Panc1 (cell line): ENCODE results near the gene SLC6A4. TPM values are rescaled to one million over a fixed set of nuclear protein-coding genes. Genes with fewer than 3 reads are reported as not detected.
A peak's percentile ranks its signal among the peaks of the same experiment; 100 is the strongest.

Source experiments
- ATAC-seq: fragments of 200-7000 bp; cut with Tn5 transposase; 2 replicates; pipeline ENCODE4 v1.9.1; 2020; ENCODE audit warnings: mild to moderate bottlenecking, moderate library complexity
- BruUV-seq: library from RNA; stranded (reverse); fragments of 400-500 nt; replicated peaks from 2 replicates; lab custom pipeline; 2021; lab: Mats Ljungman, UMichigan
- CTCF ChIA-PET: fragments of 300-600 bp; sonication (Branson Sonifier 250); formaldehyde crosslinking; loops from one replicate; lab custom pipeline; 2022; ENCODE audit warnings: antibody characterized with exemption; lab: Charles Lee
- POLR2A ChIA-PET: fragments of 300-600 bp; sonication (Branson Sonifier 250); formaldehyde crosslinking; loops from one replicate; lab custom pipeline; 2022; ENCODE audit warnings: antibody characterized with exemption; lab: Charles Lee
- DNase-seq: peaks from one replicate; pipeline ENCODE4 v3.0.0-alpha.2; 2010; ENCODE audit warnings: low read depth, low spot score
- H3K27ac ChIP-seq: 2 replicates; pipeline ENCODE4 v1.5.1; 2011; ENCODE audit warnings: mild to moderate bottlenecking, low read length, inconsistent platforms
- H3K27me3 ChIP-seq: fragments of 200-500 bp; sonication (Bioruptor generic); 2 replicates; pipeline ENCODE4 v1.6.0; 2014; ENCODE audit warnings: low read length, inconsistent platforms; ENCODE audit not compliant: control insufficient read depth, insufficient read depth
- H3K36me3 ChIP-seq: fragments of 200-500 bp; sonication (Bioruptor generic); 2 replicates; pipeline ENCODE4 v1.5.1; 2014; ENCODE audit warnings: inconsistent platforms, mild to moderate bottlenecking, low read length, moderate library complexity; ENCODE audit not compliant: control insufficient read depth, insufficient read depth
- H3K4me1 ChIP-seq: 2 replicates; pipeline ENCODE4 v1.5.1; 2011; ENCODE audit warnings: inconsistent platforms, mild to moderate bottlenecking, low read length, moderate library complexity; ENCODE audit not compliant: control insufficient read depth, insufficient read depth
- H3K4me3 ChIP-seq, 2 experiments: 2 replicates each; pipeline ENCODE4 v1.5.1; 2011 to 2012; ENCODE audit warnings: low read depth in 2 of 2, low read length in 2 of 2, mild to moderate bottlenecking in 2 of 2, inconsistent platforms in 1 of 2, moderate library complexity in 1 of 2
- H3K9me3 ChIP-seq: fragments of 200-500 bp; sonication (Bioruptor generic); 2 replicates; pipeline ENCODE4 v1.5.1; 2014; ENCODE audit warnings: low read depth, mild to moderate bottlenecking, inconsistent platforms, low read length, moderate library complexity; ENCODE audit not compliant: control insufficient read depth, insufficient read depth
- POLR2AphosphoS5 ChIP-seq: IDR thresholded peaks from 2 replicates; pipeline ENCODE4 v1.6.1; 2012; ENCODE audit warnings: mild to moderate bottlenecking, low read depth, low read length, moderate library complexity
- REST ChIP-seq, 2 experiments: IDR thresholded peaks; 2 replicates each; pipeline ENCODE4 v1.6.1; 2011 to 2012; ENCODE audit warnings: low read depth in 2 of 2, control low read depth in 1 of 2, low read length in 1 of 2, mild to moderate bottlenecking in 1 of 2, moderate library complexity in 1 of 2; ENCODE audit not compliant: insufficient read depth in 1 of 2
- SIN3A ChIP-seq: IDR thresholded peaks from 2 replicates; pipeline ENCODE4 v1.6.1; 2012; ENCODE audit warnings: low read depth, mild to moderate bottlenecking, low read length, moderate library complexity, borderline replicate concordance; ENCODE audit not compliant: insufficient read depth
- TCF7L2 ChIP-seq: IDR thresholded peaks from 2 replicates; pipeline ENCODE4 v1.6.1; 2011; ENCODE audit warnings: mild to moderate bottlenecking, low read depth, low read length, inconsistent platforms
- in situ Hi-C: cut with HindIII; loops from 2 replicates; pipeline ENCODE4 v1.10.0; 2016; ENCODE audit warnings: low sequenced_read_pairs, low pct_unique_long_range_greater_than_20kb
- intact Hi-C: fragments of 100-400 bp; cut with micrococcal nuclease; formaldehyde crosslinking; loops from one replicate; pipeline ENCODE4 v1.10.0; 2022; ENCODE audit not compliant: unreplicated experiment
- total RNA-seq: library from RNA; stranded (reverse); gene quantifications from one replicate; pipeline ENCODE4 v1.2.1, GENCODE V29; 2021; ENCODE audit not compliant: unreplicated experiment
- TF ChIP-seq, protein P1 (sequence below): fragments of 450-650 bp; IDR thresholded peaks from 2 replicates; pipeline ENCODE4 v1.5.1; 2017; ENCODE audit warnings: mild to moderate bottlenecking

The SLC6A4 gene
- total RNA-seq, 1 experiment from 2014 or later = not detected

DNA sequence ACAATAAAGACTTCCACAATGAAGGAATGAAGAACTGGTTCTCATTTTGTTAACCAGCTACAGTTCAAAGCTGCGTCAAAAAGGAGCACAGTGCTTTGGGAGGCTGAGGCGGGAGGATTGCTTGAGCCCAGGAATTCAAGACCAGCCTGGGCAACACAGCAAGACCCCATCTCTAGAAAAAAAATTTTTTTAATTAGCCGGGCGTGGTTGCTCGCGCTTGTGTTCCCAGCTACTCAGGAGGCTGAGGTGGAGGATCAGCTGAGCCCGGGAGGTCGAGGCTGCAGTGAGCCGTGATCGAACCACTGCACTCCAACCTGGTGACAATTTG lies 764 bp upstream of the SLC6A4 start:
- BruUV-seq = no TSS peak
- ChIA-PET POLR2A (interaction anchor here (0.7 kb wide), 2 partner anchors 111 to 1256 kb away, joined by 3 to 9 read pairs; no protein-coding TSS in a partner anchor), CTCF (interaction anchor here (0.5 to 2.2 kb wide), 9 partner anchors 20 to 648 kb away, joined by 3 to 32 read pairs (median 4); no protein-coding TSS in a partner anchor)
- intact Hi-C loops = loop anchor here (5.0 kb wide), 2 partner anchors 114 to 134 kb away; no protein-coding TSS in a partner anchor
- ATAC-seq (no peak; the same call in 1 of the 2 replicates), DNase-seq (no peak)
- H3K4me1 ChIP-seq = peaks cover 20% of the 10 kb centered on the region
- H3K4me3 ChIP-seq = peak overlapping the region; percentile 47 to 63
- H3K36me3 ChIP-seq = no peaks in the 10 kb centered on the region
- TF ChIP-seq POLR2AphosphoS5 (no peak), REST (IDR thresholded peaks at IDR 0.05; ENCODE audit: insufficient read depth in 1 of 2, low read depth in 2 of 2, low read length in 1 of 2) (no peak), SIN3A (no peak), TCF7L2 (no peak)
- TF ChIP-seq, protein P1, sequence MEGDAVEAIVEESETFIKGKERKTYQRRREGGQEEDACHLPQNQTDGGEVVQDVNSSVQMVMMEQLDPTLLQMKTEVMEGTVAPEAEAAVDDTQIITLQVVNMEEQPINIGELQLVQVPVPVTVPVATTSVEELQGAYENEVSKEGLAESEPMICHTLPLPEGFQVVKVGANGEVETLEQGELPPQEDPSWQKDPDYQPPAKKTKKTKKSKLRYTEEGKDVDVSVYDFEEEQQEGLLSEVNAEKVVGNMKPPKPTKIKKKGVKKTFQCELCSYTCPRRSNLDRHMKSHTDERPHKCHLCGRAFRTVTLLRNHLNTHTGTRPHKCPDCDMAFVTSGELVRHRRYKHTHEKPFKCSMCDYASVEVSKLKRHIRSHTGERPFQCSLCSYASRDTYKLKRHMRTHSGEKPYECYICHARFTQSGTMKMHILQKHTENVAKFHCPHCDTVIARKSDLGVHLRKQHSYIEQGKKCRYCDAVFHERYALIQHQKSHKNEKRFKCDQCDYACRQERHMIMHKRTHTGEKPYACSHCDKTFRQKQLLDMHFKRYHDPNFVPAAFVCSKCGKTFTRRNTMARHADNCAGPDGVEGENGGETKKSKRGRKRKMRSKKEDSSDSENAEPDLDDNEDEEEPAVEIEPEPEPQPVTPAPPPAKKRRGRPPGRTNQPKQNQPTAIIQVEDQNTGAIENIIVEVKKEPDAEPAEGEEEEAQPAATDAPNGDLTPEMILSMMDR = no peak
- no peaks in the 10 kb centered on the region for H3K9me3 ChIP-seq
- in situ Hi-C loops = no loop called here
- no peak overlapping the region for H3K27ac ChIP-seq
- peaks cover 17% of the 10 kb centered on the region for H3K27me3 ChIP-seq

- no peaks in the 10 kb centered on the region for H3K36me3 ChIP-seq
- peaks cover 20% of the 10 kb centered on the region for H3K4me1 ChIP-seq
- DNase-seq = no peak
- intact Hi-C loops (loop anchor here (5.0 kb wide), 2 partner anchors 113 to 133 kb away; no protein-coding TSS in a partner anchor), in situ Hi-C loops (no loop called here)
- no peaks in the 10 kb centered on the region for H3K9me3 ChIP-seq
- peaks cover 18% of the 10 kb centered on the region for H3K27me3 ChIP-seq
- no TSS peak for BruUV-seq
- CTCF ChIA-PET = interaction anchor here (0.5 to 2.2 kb wide), 4 partner anchors 33 to 604 kb away, joined by 3 to 32 read pairs (median 4); no protein-coding TSS in a partner anchor
- H3K27ac ChIP-seq = no peak overlapping the region
- POLR2A ChIA-PET = interaction anchor here (0.6 kb wide), 1 partner anchor 12 kb away, joined by 6 read pairs; no protein-coding TSS in a partner anchor
- ATAC-seq = no peak
- H3K4me3 ChIP-seq = peak overlapping the region; percentile 47 to 63; a peak in 3 of 4 replicates
- TF ChIP-seq REST (IDR thresholded peaks at IDR 0.05; ENCODE audit: insufficient read depth in 1 of 2, low read depth in 2 of 2, low read length in 1 of 2) (no peak), POLR2AphosphoS5 (no peak), TCF7L2 (no peak)
- TF ChIP-seq, protein P1 = no peak
Observed at GRCh38 chr17:30234964-30235363, 533 bp downstream of the SLC6A4 start.
